DLD1 (cell line): ENCODE measurements around the gene LTBP4.
"Not testable (repeated sequence)": the region's sequence is repeated elsewhere in the genome, so short reads cannot be mapped to it uniquely, and the experiment has no call there.

Experiments used
- in situ Hi-C: cut with HindIII; loops from 2 replicates; pipeline ENCODE4 v1.10.0; 2017; ENCODE audit warnings: low sequenced_read_pairs

Gene LTBP4

GRCh38 chr19:40601134-40601974 is at the start of gene LTBP4:
TSS of gene LTBP4 (plus strand) at chr19:40601369. CDS start at chr19:40601388, 19 bp downstream.
- in situ Hi-C loops, result no loop called here

GRCh38 chr19:40552848-40553247 is 48.3 kb upstream of the LTBP4 start:
- in situ Hi-C loops, result no loop called here

- in situ Hi-C loops, result no loop called here
Observed at GRCh38 chr19:40553885-40554857, 47.0 kb upstream of the LTBP4 start.

GRCh38 chr19:40555978-40556689 is 45.0 kb upstream of the LTBP4 start:
- in situ Hi-C loops, result no loop called here

- in situ Hi-C loops, result no loop called here
Observed at GRCh38 chr19:40556953-40557530, 44.1 kb upstream of the LTBP4 start.

GRCh38 chr19:40559394-40559793 is 41.8 kb upstream of the LTBP4 start:
- in situ Hi-C loops, result no loop called here

- in situ Hi-C loops, result no loop called here
Observed at GRCh38 chr19:40560092-40560507, 41.1 kb upstream of the LTBP4 start.

- in situ Hi-C loops, result no loop called here
Observed at GRCh38 chr19:40561947-40562346, 39.2 kb upstream of the LTBP4 start.

- in situ Hi-C loops, result not testable (repeated sequence)
Observed at GRCh38 chr19:40564535-40564934, 36.6 kb upstream of the LTBP4 start.

GRCh38 chr19:40565355-40565754 is 35.8 kb upstream of the LTBP4 start:
- in situ Hi-C loops, result no loop called here

- in situ Hi-C loops, result no loop called here
Observed at GRCh38 chr19:40565910-40566495, 35.2 kb upstream of the LTBP4 start.

GRCh38 chr19:40567040-40567749 is 34.0 kb upstream of the LTBP4 start:
- in situ Hi-C loops, result no loop called here

GRCh38 chr19:40567750-40568494 is 33.2 kb upstream of the LTBP4 start:
- in situ Hi-C loops, result no loop called here

GRCh38 chr19:40570313-40571004 is 30.7 kb upstream of the LTBP4 start:
- in situ Hi-C loops, result no loop called here

GRCh38 chr19:40571005-40571318 is 30.2 kb upstream of the LTBP4 start:
- in situ Hi-C loops, result no loop called here

- in situ Hi-C loops, result no loop called here
Observed at GRCh38 chr19:40571831-40572495, 29.2 kb upstream of the LTBP4 start.

GRCh38 chr19:40575326-40575725 is 25.8 kb upstream of the LTBP4 start:
- in situ Hi-C loops, result no loop called here

- in situ Hi-C loops, result no loop called here
Observed at GRCh38 chr19:40576151-40576584, 25.0 kb upstream of the LTBP4 start.
